GM18526 (cell line): ENCODE results near the gene FAM185A.

Experiments used
- POLR2A ChIP-seq: IDR thresholded peaks from 3 replicates; pipeline ENCODE4 v1.6.1; 2011; ENCODE audit not compliant: insufficient read length; ENCODE audit errors: extremely low read depth

Gene FAM185A

GRCh38 chr7:102748605-102749444, at the start of gene FAM185A:
Gene FAM185A, plus strand, starts transcription at chr7:102748999. Its CDS starts 209 bp downstream, at chr7:102749208.
- peak; percentile 18 for TF ChIP-seq POLR2A

- no peak for TF ChIP-seq POLR2A
Observed at GRCh38 chr7:102806613-102807012, 57.8 kb downstream of the FAM185A start.

- TF ChIP-seq POLR2A = no peak
Observed at GRCh38 chr7:102810916-102811315, 62.1 kb downstream of the FAM185A start.

GRCh38 chr7:102811942-102812678, 63.3 kb downstream of the FAM185A start:
- TF ChIP-seq POLR2A = no peak

- TF ChIP-seq POLR2A = no peak
Observed at GRCh38 chr7:102813191-102814024, 64.6 kb downstream of the FAM185A start.

GRCh38 chr7:102814025-102814471, 65.2 kb downstream of the FAM185A start:
- no peak for TF ChIP-seq POLR2A

- no peak for TF ChIP-seq POLR2A
Observed at GRCh38 chr7:102817616-102818573, 69.1 kb downstream of the FAM185A start.

GRCh38 chr7:102819151-102819550, 70.4 kb downstream of the FAM185A start:
- TF ChIP-seq POLR2A = no peak

GRCh38 chr7:102821994-102822747, 73.4 kb downstream of the FAM185A start:
- TF ChIP-seq POLR2A = no peak

DNA sequence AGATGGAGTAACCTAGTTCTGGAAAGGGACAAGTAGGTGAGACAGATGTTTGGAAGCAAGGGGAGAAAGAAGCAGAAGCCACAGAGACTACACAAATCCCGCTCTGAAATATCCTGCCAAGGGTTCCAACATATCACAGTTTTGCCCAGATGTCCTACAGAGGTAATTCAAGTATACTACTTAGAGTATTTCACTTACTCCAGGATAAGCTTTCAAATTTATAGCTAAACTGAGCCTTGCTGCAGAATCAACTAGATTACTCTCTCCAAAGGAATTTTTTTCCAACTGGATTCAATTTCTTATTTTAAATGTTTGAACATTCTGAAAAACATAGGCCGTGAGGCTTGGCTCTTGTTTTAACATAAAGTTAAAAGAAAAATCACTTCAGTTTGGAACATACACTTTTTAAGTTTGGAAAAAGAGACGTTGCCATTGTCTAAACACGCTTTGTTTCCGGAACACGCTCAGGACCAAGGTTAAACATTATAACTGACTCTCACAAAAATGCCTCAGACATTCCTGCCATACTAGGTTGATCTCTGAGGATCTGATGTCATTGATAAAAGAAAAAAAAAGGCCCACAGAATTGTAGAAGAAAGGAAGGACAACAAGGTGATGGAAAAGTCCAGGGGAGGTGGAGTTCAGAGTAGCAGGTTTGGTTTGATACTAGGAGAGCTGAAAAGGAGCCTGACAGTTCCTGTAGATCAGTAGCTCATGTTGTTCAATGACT, 74.8 kb downstream of the FAM185A start:
- no peak for TF ChIP-seq POLR2A

DNA sequence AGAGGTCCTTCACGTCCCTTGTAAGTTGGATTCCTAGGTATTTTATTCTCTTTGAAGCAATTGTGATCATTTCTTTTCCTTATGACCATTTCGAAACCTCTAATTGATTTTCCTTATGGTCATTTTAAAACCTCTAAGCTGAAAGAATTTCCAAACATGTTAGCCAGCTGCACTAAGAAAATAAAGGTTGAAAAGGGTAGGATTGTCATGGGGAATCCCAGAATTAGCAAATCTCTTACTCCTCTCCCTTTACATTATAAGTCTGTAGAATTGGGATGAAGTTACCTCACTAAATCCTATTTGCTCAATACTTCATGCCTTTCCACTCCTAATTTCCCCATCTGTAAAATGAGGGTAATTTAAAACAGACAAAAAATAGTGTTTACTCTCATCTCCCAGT, 79.5 kb downstream of the FAM185A start:
- no peak for TF ChIP-seq POLR2A

GRCh38 chr7:102829075-102829474, 80.3 kb downstream of the FAM185A start:
- no peak for TF ChIP-seq POLR2A

GRCh38 chr7:102830197-102830596, 81.4 kb downstream of the FAM185A start:
- TF ChIP-seq POLR2A = no peak
